Urothelium cell line (cell line): Measurements from ENCODE around the gene OMD.
"Not testable (repeated sequence)": the region's sequence is repeated elsewhere in the genome, so short reads cannot be mapped to it uniquely, and the experiment has no call there.

ENCODE experiments used
- DNase-seq: peaks from one replicate; pipeline ENCODE4 v3.0.0; 2011; ENCODE audit warnings: low spot score, mixed read lengths
- FAIRE-seq: peaks from 2 replicates; lab custom pipeline; 2011; peaks lifted over from hg19 to GRCh38; lab: Jason Lieb, UNC

OMD gene

DNA sequence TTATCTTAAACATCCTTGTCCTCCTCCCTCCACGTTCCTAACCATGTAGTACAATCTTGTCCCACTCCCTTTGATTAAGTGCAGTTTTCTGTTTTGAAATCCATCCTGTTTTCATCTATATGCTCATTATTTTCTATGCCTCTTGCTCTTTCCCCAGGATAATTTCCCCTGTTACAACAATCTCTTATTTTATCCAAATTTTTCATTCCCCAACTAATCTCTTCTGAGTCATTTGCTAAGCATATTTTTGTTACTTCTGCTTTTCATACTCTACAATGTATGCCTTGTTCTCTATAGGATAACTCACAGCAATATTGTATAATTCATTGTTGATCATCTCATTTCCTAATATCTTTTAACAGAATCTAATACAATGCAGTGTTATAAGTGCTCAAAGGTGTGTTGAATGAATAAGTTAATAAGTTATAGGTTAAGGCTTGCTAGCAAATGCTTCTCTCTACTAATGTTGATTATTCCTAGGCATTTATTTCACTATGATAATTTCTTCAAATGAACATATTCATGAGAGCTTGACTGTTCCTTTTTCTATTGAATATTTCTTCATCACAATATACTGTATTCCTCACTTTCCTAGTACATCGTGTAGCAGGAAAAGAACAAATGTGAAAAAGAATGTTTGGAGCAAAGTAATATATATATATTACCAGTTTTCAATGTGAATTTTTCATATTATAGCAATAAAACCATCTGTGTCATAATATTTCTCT is 1.5 kb downstream of the OMD start:
- no peak for FAIRE-seq
- no peak for DNase-seq

- FAIRE-seq (no peak), DNase-seq (no peak)
Measured at GRCh38 chr9:92414566-92414965, 9.7 kb downstream of the OMD start.

DNA sequence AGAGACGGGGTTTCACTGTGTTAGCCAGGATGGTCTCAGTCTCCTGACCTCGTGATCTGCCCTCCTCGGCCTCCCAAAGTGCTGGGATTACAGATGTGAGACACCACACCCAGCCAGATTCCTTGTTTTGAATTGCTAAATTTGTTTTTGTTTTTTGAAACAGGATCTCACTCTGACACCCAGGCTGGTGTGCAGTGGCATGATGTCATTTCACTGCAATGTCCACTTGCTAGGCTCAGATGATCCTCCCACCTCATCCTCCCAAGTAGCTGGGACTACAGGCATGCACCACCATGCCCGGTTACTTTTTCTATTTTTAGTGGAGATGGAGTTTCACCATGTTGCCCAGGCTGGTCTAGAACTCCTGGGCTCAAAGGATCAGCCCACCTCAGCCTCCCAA is 13.1 kb downstream of the OMD start:
- not testable (repeated sequence) for FAIRE-seq, DNase-seq

GRCh38 chr9:92408747-92409478 is 15.4 kb downstream of the OMD start:
- FAIRE-seq (no peak), DNase-seq (no peak)

DNA sequence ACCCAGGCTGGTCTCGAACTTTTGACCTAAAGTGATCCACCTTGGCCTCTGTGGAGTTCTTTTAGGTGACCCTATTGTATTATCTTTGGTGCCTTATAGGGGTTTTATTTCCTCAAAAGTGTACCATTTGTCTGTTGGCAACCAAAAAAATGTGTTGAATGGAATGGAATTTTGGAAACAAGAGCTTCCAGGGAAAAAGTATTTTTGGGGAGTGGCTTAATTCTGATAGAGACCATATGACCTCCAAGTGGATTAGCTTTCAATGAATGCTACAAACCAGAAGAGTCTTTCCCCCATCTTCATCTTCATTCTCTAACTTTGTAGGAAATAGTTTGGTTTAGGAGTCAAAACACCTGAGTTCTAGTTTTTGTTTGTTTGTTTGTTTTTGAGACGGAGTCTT is 16.5 kb downstream of the OMD start:
- no peak for FAIRE-seq
- DNase-seq = no peak

- DNase-seq (no peak), FAIRE-seq (no peak)
Measured at GRCh38 chr9:92406477-92406876, 17.8 kb downstream of the OMD start.

GRCh38 chr9:92405818-92406217 is 18.5 kb downstream of the OMD start:
- FAIRE-seq (no peak), DNase-seq (no peak)

GRCh38 chr9:92404042-92404836 is 20.0 kb downstream of the OMD start, which contains the start of gene OGN:
Gene OGN (minus strand): TSS chr9:92404578. CDS start chr9:92403407, 1,171 bp downstream.
- no peak for FAIRE-seq
- no peak for DNase-seq

DNA sequence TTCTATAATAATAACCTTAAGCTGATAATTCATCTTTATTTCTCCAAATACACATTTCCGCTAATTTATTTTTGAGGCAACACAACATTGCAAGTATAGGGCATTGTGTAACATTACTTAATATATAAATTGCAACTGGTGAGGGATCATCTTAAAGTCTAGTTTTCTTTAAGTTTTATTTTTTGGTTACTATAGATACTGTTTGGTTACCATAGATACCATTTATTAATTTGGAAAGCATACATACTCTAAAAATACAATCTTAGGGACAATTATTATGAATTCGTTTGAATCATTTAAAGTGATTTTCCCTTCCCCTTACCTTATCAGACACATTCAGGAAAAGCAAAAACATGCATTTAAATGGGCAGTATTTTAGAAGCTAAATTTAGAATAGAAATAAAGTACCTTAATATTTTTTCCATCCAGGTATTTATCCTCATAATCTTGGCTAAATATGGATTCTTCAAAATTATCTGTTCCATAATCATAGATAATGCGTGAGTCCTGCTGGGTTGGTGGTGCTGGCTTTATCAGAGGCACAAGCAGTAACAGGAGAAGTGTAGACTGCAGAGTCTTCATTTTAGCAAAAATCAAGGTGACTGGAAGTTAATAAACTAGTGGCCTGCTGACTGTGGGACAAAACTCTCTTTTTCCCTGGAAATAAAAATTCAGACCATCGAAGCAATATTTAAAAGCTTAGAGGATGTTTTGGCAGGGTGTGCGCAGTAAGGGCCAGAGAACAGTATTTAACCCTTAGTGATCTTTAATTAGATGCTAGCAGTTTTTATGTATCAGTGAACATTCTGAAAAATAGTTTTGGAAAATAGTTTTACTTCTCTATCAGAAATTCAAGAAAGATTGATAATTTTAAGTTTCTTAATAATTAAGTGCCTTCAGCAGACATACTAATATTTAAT is 21.2 kb downstream of the OMD start:
- DNase-seq (no peak), FAIRE-seq (no peak)

GRCh38 chr9:92402360-92402759 is 21.9 kb downstream of the OMD start:
- no peak for FAIRE-seq
- DNase-seq = no peak

- DNase-seq = no peak
- FAIRE-seq = no peak
Measured at GRCh38 chr9:92397853-92398252, 26.4 kb downstream of the OMD start.

- no peak for FAIRE-seq
- no peak for DNase-seq
Measured at GRCh38 chr9:92395617-92396016, 28.7 kb downstream of the OMD start.

DNA sequence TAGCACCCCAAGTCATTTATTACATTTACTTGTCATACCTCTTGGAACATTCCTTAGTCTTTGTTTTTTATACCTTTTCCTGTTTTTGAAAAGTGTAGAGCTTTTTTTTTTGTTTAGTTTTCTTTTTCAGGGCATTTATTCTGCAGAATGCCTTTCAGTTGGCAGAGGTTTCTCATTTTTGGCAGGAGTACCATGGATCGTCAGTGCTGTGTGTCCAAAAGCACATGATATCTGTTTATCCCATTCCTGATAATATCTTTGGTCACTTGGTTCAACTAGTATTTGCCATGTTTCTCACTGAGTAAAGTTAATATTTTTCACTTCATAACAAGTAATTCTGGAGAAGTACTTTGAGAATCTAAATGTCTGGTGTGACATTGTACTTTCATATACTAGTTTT is 30.6 kb downstream of the OMD start:
- FAIRE-seq (no peak), DNase-seq (no peak)

DNA sequence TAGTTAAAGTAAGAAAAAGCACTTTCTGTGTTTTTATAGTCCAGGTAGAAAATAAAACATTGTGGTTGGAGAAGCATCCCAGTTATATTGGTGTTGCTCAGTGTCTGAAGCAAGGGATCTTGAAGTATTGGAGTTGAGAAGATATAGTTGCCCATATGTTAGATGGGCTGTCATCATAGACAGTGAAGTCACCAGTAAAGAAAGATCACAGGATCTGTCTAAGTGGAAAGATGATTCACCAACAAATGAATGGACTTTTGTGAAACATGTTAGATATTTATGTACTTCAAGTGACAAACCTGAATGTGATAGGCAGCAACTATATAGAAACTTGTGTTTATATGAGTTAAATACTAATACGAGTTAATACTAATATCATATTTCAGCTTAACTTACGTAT is 31.6 kb downstream of the OMD start:
- DNase-seq = no peak
- FAIRE-seq = no peak

- FAIRE-seq (no peak), DNase-seq (no peak)
Measured at GRCh38 chr9:92385953-92386352, 38.3 kb downstream of the OMD start.

DNA sequence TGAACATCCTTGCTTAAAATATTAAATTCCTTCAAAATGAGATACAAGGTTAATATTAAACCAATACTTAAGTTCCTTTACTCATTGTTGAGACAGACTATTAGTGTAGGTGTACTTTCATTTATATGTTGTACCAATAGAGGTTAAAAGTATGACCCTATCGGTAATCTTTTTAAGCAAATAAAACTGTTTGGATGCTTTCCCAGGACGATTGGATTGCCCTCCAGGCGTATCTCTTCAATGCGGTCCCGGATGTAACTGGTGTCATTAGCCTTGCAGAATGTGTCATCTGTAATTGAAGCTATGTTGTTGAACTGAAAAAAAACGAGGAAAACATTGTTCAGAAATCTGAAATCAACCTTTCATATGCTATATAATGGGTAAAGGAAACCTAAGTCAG is 38.8 kb downstream of the OMD start:
- DNase-seq = no peak
- no peak for FAIRE-seq

DNA sequence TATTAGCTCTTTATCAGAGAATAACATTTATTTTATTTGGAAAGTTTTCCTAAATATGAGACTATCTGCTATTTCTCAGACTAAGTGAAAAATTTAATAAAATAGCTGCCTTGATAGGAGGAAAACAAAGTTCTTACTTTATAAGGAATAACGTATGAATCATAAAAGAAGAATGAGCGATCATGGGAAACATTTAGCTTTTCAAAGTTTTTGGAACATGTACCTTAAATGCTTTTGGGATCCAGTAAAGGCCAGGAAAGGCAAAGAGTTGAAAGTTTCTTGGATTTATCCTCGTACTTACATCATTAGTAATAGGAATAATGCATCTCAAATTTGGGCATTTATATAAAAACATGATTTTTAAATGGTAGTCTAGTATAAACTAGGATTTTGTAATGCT is 39.3 kb downstream of the OMD start:
- no peak for FAIRE-seq
- DNase-seq = no peak

DNA sequence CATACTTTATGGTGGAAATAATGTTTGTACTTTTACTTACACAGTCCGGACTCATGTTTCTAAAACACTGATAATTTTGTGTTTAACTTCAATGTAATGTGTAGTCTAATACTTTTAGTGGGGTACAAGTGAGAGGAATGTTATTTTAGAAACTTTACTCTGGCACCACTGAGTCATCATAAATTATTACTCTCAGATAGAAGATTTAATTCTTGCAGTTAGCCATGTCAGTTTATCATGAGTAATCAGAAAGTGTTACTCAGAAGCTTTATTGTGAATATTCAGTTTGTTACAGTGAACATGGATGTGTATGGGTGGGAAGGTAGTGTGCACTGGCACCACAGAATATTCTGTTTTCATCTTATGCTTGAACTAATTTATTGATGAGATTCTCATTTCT is 39.9 kb downstream of the OMD start:
- DNase-seq = no peak

GRCh38 chr9:92381775-92382174 is 42.5 kb downstream of the OMD start:
- FAIRE-seq = no peak

More for the DNA sequence above, 39.9 kb downstream of the OMD start:
- FAIRE-seq = no peak

DNA sequence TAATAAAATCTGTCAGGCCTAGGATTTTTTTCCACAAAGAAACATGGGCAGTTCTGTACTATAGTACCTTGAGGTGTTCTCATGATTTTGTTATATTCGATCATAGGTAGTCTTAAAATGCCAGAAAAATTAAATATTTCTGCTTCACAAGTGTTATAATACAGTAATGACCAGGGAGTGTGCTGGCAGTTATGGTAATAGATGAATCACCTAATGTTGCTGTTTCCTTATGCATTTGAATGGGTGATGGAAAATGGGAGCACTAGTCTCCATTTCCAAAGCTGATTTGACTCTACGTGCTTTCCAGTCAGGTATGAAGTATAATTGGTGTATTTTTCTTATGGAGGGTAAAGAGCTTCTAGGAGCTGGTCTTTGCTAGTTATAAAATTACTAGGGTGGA is 43.7 kb downstream of the OMD start:
- DNase-seq = no peak
- no peak for FAIRE-seq

More at GRCh38 chr9:92381775-92382174, 42.5 kb downstream of the OMD start:
- DNase-seq = no peak
